ENCODE results near the gene NEURL1B. TPM values are rescaled to one million over a fixed set of nuclear protein-coding genes. Genes with fewer than 3 reads are reported as not detected.

The NEURL1B gene
- total and polyA plus RNA-seq, 8 donors: 2.8 to 7.8 (median 3.9) TPM

- ATAC-seq (peak; percentile 53 to 82 (median 56)), DNase-seq (peak in 1 of 6 donors; percentile 13), FAIRE-seq (no peak)
- intact Hi-C loops (cut with DNase I): no loop called here
- H3K27me3 ChIP-seq: no peaks in the 10 kb centered on the region
- H3K4me1 ChIP-seq: no peaks in the 10 kb centered on the region
- H3K36me3 ChIP-seq: no peaks in the 10 kb centered on the region
- H3K4me3 ChIP-seq: no peak overlapping the region
- H3K9me3 ChIP-seq: no peaks in the 10 kb centered on the region
- 68 to 70% methylated on average over 10 of the region's 10 CpGs for WGBS, 2 donors
- no peak for TF ChIP-seq CTCF (IDR thresholded peaks at IDR 0.05)
- no peak overlapping the region for H3K27ac ChIP-seq
Measured at GRCh38 chr5:172624996-172625964, 15.8 kb upstream of the NEURL1B start.

GRCh38 chr5:172626031-172626581 is 15.0 kb upstream of the NEURL1B start:
- H3K9me3 ChIP-seq: no peaks in the 10 kb centered on the region
- no peaks in the 10 kb centered on the region for H3K4me1 ChIP-seq
- TF ChIP-seq CTCF (IDR thresholded peaks at IDR 0.05): no peak
- no peak overlapping the region for H3K27ac ChIP-seq
- ATAC-seq (no peak), FAIRE-seq (no peak), DNase-seq (no peak)
- H3K27me3 ChIP-seq: no peaks in the 10 kb centered on the region
- intact Hi-C loops (cut with DNase I): no loop called here
- 94 to 97% methylated on average over 8 of the region's 8 CpGs for whole genome bisulfite sequencing, 2 donors
- H3K4me3 ChIP-seq: no peak overlapping the region
- no peaks in the 10 kb centered on the region for H3K36me3 ChIP-seq

DNA sequence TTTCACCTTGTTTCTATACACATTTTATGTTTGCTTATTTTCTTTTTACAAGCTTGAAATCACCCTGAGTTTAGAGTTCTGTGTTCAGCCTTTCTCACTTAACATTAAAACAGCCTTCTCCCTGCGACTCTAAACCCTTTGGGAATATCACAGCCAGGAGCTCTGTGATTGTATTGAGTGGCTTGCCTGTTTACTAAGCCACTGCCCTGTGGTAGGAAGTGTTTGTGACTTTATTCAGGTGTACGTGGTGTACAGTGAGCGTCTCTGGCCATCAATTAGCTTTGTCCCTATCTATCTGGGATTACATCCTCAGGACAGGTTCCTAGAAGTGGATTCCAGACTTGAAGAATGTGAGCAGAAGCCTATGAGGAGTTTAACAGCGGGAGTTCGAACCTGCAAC is 11.0 kb upstream of the NEURL1B start:
- no peak overlapping the region for H3K4me3 ChIP-seq
- 70 to 81% methylated on average over 5 of the region's 5 CpGs for WGBS, 2 donors
- H3K27ac ChIP-seq: no peak overlapping the region
- H3K9me3 ChIP-seq: no peaks in the 10 kb centered on the region
- H3K27me3 ChIP-seq: no peaks in the 10 kb centered on the region
- no peaks in the 10 kb centered on the region for H3K36me3 ChIP-seq
- intact Hi-C loops (cut with DNase I): no loop called here
- no peak for TF ChIP-seq CTCF (IDR thresholded peaks at IDR 0.05)
- FAIRE-seq (no peak), ATAC-seq (no peak), DNase-seq (peak in 1 of 6 donors; percentile 4)
- H3K4me1 ChIP-seq: no peaks in the 10 kb centered on the region

DNA sequence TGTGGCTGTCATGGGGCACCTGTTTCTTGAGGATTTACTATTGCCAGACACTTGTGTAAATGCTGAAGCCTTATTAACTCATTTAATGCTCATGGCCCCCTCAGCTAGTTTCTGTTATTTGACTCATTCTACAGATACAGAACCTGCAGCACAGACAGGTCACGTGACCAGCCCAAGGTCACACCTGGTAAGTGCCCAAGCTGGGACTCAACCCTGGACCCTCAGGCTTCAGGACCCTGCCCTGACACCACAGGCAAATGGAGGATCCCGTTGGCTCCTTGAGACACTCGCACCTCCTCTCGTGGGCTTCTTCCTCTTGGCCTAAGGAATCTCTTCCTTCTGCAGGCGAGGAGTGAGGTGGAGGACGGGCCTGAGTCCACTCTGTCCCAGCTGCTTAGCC is 10.6 kb upstream of the NEURL1B start:
- intact Hi-C loops (cut with DNase I): no loop called here
- ATAC-seq: peak in 2 of 4 donors; percentile 43 to 69
- no peak for FAIRE-seq
- no peak overlapping the region for H3K27ac ChIP-seq
- H3K27me3 ChIP-seq: no peaks in the 10 kb centered on the region
- peak in 1 of 6 donors; percentile 20 for DNase-seq
- WGBS, 2 donors: 80 to 82% methylated on average over 6 of the region's 6 CpGs
- H3K4me1 ChIP-seq: no peaks in the 10 kb centered on the region
- H3K9me3 ChIP-seq: no peaks in the 10 kb centered on the region
- H3K4me3 ChIP-seq: no peak overlapping the region
- no peaks in the 10 kb centered on the region for H3K36me3 ChIP-seq
- TF ChIP-seq CTCF (IDR thresholded peaks at IDR 0.05): no peak

GRCh38 chr5:172630986-172631385 is 10.1 kb upstream of the NEURL1B start:
- Histone ChIP-seq H3K27me3 (no peaks in the 10 kb centered on the region), H3K9me3 (no peaks in the 10 kb centered on the region), H3K4me1 (no peaks in the 10 kb centered on the region), H3K36me3 (no peaks in the 10 kb centered on the region), H3K27ac (no peak overlapping the region), H3K4me3 (no peak overlapping the region)
- WGBS, 2 donors: 49 to 54% methylated on average over 6 of the region's 6 CpGs
- DNase-seq: peak in 1 of 6 donors; percentile 14
- TF ChIP-seq CTCF (IDR thresholded peaks at IDR 0.05): no peak
- ATAC-seq: peak in 2 of 4 donors; percentile 19 to 61
- FAIRE-seq: no peak
- intact Hi-C loops (cut with DNase I): no loop called here

All from pancreas (tissue), 10 donors.